Gastrocnemius medialis (tissue), 4 donors: ENCODE measurements around the gene LRRC1. TPM values are rescaled to one million over a fixed set of nuclear protein-coding genes. Genes with fewer than 3 reads are reported as not detected.

ENCODE experiments used
- ATAC-seq, 2 donors: fragments of 150-250 bp; one replicate each; pipeline ENCODE4 v1.9.1; 2016
- DNase-seq, 2 donors: peaks; one replicate each; pipeline ENCODE4 v3.0.0-alpha.2; 2019
- H3K27ac ChIP-seq, 4 donors: fragments of 200-600 bp; sonication (generic); 1 replicate in 1 of 4; 2 replicates in 3 of 4; pipeline ENCODE4 v1.5.1; 2016 to 2018; ENCODE audit warnings: mild to moderate bottlenecking in 2 of 4, moderate library complexity in 1 of 4
- H3K27me3 ChIP-seq, 3 donors: fragments of 200-600 bp; sonication (generic) in 2 of 3; 1 replicate in 1 of 3; 2 replicates in 2 of 3; pipeline versions ENCODE4 v1.5.1 to v1.6.0; 2016 to 2019; ENCODE audit warnings: mild to moderate bottlenecking in 1 of 3, moderate library complexity in 1 of 3
- H3K36me3 ChIP-seq, 2 donors: fragments of 200-600 bp; sonication (generic) in 1 of 2; one replicate each; pipeline ENCODE4 v1.5.1; 2017 to 2018
- H3K4me1 ChIP-seq, 2 donors: fragments of 200-600 bp; sonication (generic) in 1 of 2; one replicate each; pipeline ENCODE4 v1.5.1; 2016 to 2017; ENCODE audit warnings: mild to moderate bottlenecking in 2 of 2
- H3K4me3 ChIP-seq, 4 donors: fragments of 200-600 bp; sonication (generic) in 3 of 4; 1 replicate in 1 of 4; 2 replicates in 3 of 4; pipeline ENCODE4 v1.5.1; 2016 to 2019; ENCODE audit warnings: mild to moderate bottlenecking in 2 of 4
- H3K9me3 ChIP-seq, 3 donors: fragments of 200-600 bp; sonication (generic) in 2 of 3; 1 replicate in 1 of 3; 2 replicates in 2 of 3; pipeline ENCODE4 v1.5.1; 2016 to 2019
- CTCF ChIP-seq, 5 experiments: fragments of 450-650 bp in 3 of 5; fragments of 200-600 bp in 2 of 5; sonication (generic) in 2 of 5; IDR thresholded peaks in 4 of 5; conservative IDR thresholded peaks in 1 of 5; 1 replicate in 4 of 5; 2 replicates in 1 of 5; pipeline ENCODE4 v1.5.1; 2016 to 2019; ENCODE audit warnings: antibody characterized with exemption in 5 of 5, mild to moderate bottlenecking in 3 of 5, moderate library complexity in 3 of 5
- POLR2A ChIP-seq, 2 donors: fragments of 450-650 bp; IDR thresholded peaks; one replicate each; pipeline ENCODE4 v1.6.1; 2017; ENCODE audit warnings: antibody characterized with exemption in 2 of 2, mild to moderate bottlenecking in 2 of 2, moderate library complexity in 2 of 2
- in situ Hi-C, 4 donors: fragments of 200-750 bp; cut with MboI; loops; one replicate each; pipeline versions ENCODE4 v1.15.0 to v1.8.0; 2017; ENCODE audit warnings: low sequenced_read_pairs in 4 of 4
- intact Hi-C: fragments of 100-400 bp; cut with DNase I; formaldehyde crosslinking; loops from one replicate; pipeline ENCODE4 v1.15.1; 2023; ENCODE audit warnings: low total_unique reads
- total RNA-seq, 4 donors: library from RNA; depleted of rRNA; stranded (reverse); fragments of >200 nt; gene quantifications; one replicate each; pipeline versions ENCODE4 v1.1.0 to v1.2.3, GENCODE V29; 2016

The LRRC1 gene
- total RNA-seq, 4 donors from 2014 or later = 0.67 to 8.5 (median 2.4) TPM

DNA sequence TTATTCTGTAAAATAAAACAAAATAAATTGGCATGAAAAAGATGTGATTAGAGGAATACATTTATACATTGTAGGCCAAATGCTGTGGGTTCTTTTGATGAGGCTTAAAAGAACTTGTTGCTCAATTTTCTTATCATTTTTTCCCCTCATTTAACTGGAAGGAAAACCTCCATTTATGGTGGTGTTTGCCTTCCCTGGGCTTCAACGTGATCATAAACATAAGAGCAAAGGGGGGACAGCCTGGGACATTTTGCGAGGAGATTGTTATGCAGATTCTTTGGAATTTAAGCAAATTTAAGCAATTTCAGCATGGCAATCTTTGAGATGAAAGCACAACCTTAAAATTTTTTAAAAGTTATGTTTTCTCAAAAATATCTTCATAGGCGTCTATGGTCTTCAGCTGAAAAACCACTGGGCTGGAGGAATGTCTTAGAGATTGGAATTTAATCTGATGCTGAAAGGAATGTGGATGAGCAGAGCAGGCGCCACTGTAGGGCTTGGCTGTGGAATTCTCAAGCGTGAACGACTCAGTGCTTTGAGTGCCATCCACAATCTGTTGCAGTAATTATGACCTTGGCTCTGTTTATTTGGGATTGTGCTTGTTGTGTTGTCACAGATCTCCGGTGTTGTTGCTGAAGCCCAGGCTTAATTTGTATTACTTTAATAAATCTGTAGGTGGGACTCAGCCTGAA, 167.0 kb downstream of the LRRC1 start:
- Histone ChIP-seq H3K4me1 (no peaks in the 10 kb centered on the region), H3K36me3 (no peaks in the 10 kb centered on the region), H3K4me3 (no peak overlapping the region), H3K27ac (no peak overlapping the region), H3K27me3 (no peaks in the 10 kb centered on the region), H3K9me3 (no peaks in the 10 kb centered on the region)
- DNase-seq (no peak), ATAC-seq (no peak)
- intact Hi-C loops = no loop called here
- TF ChIP-seq POLR2A (IDR thresholded peaks at IDR 0.05) (no peak), CTCF (IDR thresholded peaks at IDR 0.05 in 4 of 5, conservative IDR thresholded peaks at IDR 0.05 in 1 of 5) (no peak)
- in situ Hi-C loops = loop anchor here in 2 of 4 donors (25.0 kb wide), 1 partner anchor 1275 kb away; no protein-coding TSS in a partner anchor

- H3K4me3 ChIP-seq = no peak overlapping the region
- no peak overlapping the region for H3K27ac ChIP-seq
- no peaks in the 10 kb centered on the region for H3K27me3 ChIP-seq
- H3K9me3 ChIP-seq = no peaks in the 10 kb centered on the region
- ATAC-seq (no peak), DNase-seq (no peak)
- intact Hi-C loops = no loop called here
- H3K36me3 ChIP-seq = no peaks in the 10 kb centered on the region
- no peak for TF ChIP-seq CTCF (IDR thresholded peaks at IDR 0.05 in 4 of 5, conservative IDR thresholded peaks at IDR 0.05 in 1 of 5)
- TF ChIP-seq POLR2A (IDR thresholded peaks at IDR 0.05) = no peak
- H3K4me1 ChIP-seq = no peaks in the 10 kb centered on the region
- in situ Hi-C loops = loop anchor here in 2 of 4 donors (25.0 kb wide), 1 partner anchor 1275 kb away; no protein-coding TSS in a partner anchor
Observed at GRCh38 chr6:53962646-53963045, 167.8 kb downstream of the LRRC1 start.

- no peak overlapping the region for H3K27ac ChIP-seq
- ATAC-seq (no peak), DNase-seq (no peak)
- no peaks in the 10 kb centered on the region for H3K27me3 ChIP-seq
- no peaks in the 10 kb centered on the region for H3K4me1 ChIP-seq
- H3K4me3 ChIP-seq = no peak overlapping the region
- in situ Hi-C loops (loop anchor here in 2 of 4 donors (25.0 kb wide), 1 partner anchor 1270 kb away; no protein-coding TSS in a partner anchor), intact Hi-C loops (no loop called here)
- H3K36me3 ChIP-seq = no peaks in the 10 kb centered on the region
- TF ChIP-seq POLR2A (IDR thresholded peaks at IDR 0.05) (no peak), CTCF (IDR thresholded peaks at IDR 0.05 in 4 of 5, conservative IDR thresholded peaks at IDR 0.05 in 1 of 5) (no peak)
- no peaks in the 10 kb centered on the region for H3K9me3 ChIP-seq
Observed at GRCh38 chr6:53967415-53967814, 172.6 kb downstream of the LRRC1 start.

Other genes with a start within 250 kb of the LRRC1 start
- 10 to 100 TPM; 16.4 to 29.0 (median 20.5) TPM for gene GCLC, start 249.9 kb upstream of the LRRC1 start, total RNA-seq
- 10 to 100 TPM; 11.5 to 76.1 (median 25.6) TPM for gene KLHL31, start 129.2 kb upstream of the LRRC1 start, total RNA-seq